Measurements from ENCODE around the gene UGT1A1. TPM values are rescaled to one million over a fixed set of nuclear protein-coding genes. Genes with fewer than 3 reads are reported as not detected.

The UGT1A1 gene
- total and polyA plus RNA-seq, 7 donors = 0.06 TPM; not detected in 6

DNA sequence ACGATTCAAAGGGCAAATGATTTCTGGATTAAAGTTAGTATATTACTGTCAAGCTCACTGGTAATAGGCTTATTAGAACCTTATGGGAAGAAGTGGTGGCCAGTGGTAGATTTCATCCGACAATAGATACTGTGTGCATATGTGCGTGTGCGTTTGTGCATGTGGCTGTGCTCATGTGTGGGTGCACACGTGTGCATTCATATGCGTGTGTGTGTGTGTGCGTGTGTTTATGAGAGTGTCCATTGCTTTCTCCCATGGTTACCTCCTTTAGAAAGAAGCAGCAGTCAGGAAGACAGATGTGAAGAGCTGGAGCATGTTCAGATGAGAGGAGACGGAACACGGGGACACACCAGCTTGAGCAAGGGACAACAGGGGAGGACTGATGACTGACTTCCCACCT, 9.2 kb downstream of the UGT1A1 start:
- intact Hi-C loops (cut with DNase I) = no loop called here
- H3K36me3 ChIP-seq (ENCODE audit: insufficient read depth in 1 of 2, low read depth in 1 of 2) = no peaks in the 10 kb centered on the region
- 88 to 92% (median 89%) methylated on average over 9 of the region's 9 CpGs for WGBS, 3 donors
- H3K4me3 ChIP-seq = no peak overlapping the region
- TF ChIP-seq, protein P1, sequence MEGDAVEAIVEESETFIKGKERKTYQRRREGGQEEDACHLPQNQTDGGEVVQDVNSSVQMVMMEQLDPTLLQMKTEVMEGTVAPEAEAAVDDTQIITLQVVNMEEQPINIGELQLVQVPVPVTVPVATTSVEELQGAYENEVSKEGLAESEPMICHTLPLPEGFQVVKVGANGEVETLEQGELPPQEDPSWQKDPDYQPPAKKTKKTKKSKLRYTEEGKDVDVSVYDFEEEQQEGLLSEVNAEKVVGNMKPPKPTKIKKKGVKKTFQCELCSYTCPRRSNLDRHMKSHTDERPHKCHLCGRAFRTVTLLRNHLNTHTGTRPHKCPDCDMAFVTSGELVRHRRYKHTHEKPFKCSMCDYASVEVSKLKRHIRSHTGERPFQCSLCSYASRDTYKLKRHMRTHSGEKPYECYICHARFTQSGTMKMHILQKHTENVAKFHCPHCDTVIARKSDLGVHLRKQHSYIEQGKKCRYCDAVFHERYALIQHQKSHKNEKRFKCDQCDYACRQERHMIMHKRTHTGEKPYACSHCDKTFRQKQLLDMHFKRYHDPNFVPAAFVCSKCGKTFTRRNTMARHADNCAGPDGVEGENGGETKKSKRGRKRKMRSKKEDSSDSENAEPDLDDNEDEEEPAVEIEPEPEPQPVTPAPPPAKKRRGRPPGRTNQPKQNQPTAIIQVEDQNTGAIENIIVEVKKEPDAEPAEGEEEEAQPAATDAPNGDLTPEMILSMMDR (IDR thresholded peaks at IDR 0.05) = no peak
- no peaks in the 10 kb centered on the region for H3K4me1 ChIP-seq
- DNase-seq (no peak), ATAC-seq (no peak)
- H3K27me3 ChIP-seq (ENCODE audit: insufficient read depth in 3 of 3, low read length in 2 of 3) = peaks cover 0 to 3% (median 2%) of the 10 kb centered on the region in 3 donors
- H3K27ac ChIP-seq = no peak overlapping the region
- H3K9me3 ChIP-seq = no peaks in the 10 kb centered on the region

DNA sequence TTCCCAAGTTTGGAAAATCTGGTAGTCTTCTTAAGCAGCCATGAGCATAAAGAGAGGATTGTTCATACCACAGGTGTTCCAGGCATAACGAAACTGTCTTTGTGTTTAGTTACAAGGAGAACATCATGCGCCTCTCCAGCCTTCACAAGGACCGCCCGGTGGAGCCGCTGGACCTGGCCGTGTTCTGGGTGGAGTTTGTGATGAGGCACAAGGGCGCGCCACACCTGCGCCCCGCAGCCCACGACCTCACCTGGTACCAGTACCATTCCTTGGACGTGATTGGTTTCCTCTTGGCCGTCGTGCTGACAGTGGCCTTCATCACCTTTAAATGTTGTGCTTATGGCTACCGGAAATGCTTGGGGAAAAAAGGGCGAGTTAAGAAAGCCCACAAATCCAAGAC, 12.1 kb downstream of the UGT1A1 start:
- intact Hi-C loops (cut with DNase I) = no loop called here

DNA sequence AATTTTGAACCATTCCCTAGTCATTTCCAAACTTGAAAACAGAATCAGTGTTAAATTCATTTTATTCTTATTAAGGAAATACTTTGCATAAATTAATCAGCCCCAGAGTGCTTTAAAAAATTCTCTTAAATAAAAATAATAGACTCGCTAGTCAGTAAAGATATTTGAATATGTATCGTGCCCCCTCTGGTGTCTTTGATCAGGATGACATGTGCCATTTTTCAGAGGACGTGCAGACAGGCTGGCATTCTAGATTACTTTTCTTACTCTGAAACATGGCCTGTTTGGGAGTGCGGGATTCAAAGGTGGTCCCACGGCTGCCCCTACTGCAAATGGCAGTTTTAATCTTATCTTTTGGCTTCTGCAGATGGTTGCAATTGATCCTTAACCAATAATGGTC, 12.5 kb downstream of the UGT1A1 start:
- no peaks in the 10 kb centered on the region for H3K9me3 ChIP-seq
- peaks cover 0 to 3% (median 2%) of the 10 kb centered on the region in 3 donors for H3K27me3 ChIP-seq (ENCODE audit: insufficient read depth in 3 of 3, low read length in 2 of 3)
- H3K27ac ChIP-seq = no peak overlapping the region
- TF ChIP-seq, protein P1 (IDR thresholded peaks at IDR 0.05) = no peak
- no peaks in the 10 kb centered on the region for H3K4me1 ChIP-seq
- DNase-seq (no peak), ATAC-seq (no peak)
- intact Hi-C loops (cut with DNase I) = no loop called here
- no peaks in the 10 kb centered on the region for H3K36me3 ChIP-seq (ENCODE audit: insufficient read depth in 1 of 2, low read depth in 1 of 2)
- no peak overlapping the region for H3K4me3 ChIP-seq
- 55 to 71% (median 64%) methylated on average over 5 of the region's 5 CpGs for WGBS, 3 donors

More for the DNA sequence above, 12.1 kb downstream of the UGT1A1 start:
- no peaks in the 10 kb centered on the region for H3K36me3 ChIP-seq (ENCODE audit: insufficient read depth in 1 of 2, low read depth in 1 of 2)
- no peak overlapping the region for H3K27ac ChIP-seq
- ATAC-seq (no peak), DNase-seq (no peak)
- H3K4me3 ChIP-seq = no peak overlapping the region
- H3K9me3 ChIP-seq = no peaks in the 10 kb centered on the region
- no peaks in the 10 kb centered on the region for H3K4me1 ChIP-seq
- TF ChIP-seq, protein P1 (IDR thresholded peaks at IDR 0.05) = no peak
- 85 to 89% (median 87%) methylated on average over 16 of the region's 16 CpGs for WGBS, 3 donors
- H3K27me3 ChIP-seq (ENCODE audit: insufficient read depth in 3 of 3, low read length in 2 of 3) = peaks cover 0 to 3% (median 2%) of the 10 kb centered on the region in 3 donors

DNA sequence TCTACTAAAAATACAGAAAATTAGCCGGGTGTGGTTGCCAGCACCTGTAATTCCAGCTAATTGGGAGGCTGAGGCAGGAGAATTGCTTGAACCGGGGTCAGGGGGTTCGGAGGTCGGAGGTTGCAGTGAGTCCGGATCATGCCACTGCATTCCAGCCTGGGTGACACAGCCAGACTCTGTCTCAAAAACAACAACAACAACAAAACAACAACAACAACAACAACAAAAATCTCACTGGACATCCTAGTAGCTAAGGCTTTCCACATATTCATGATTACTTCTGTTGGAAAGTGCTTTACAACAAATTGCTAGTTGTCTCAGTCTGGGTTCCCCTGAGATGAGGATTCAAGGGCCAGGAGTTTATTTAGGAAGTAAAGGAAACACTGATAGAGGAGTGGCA, 13.8 kb downstream of the UGT1A1 start:
- ATAC-seq (no peak), DNase-seq (no peak)
- TF ChIP-seq, protein P1 (IDR thresholded peaks at IDR 0.05) = no peak
- Histone ChIP-seq H3K9me3 (no peaks in the 10 kb centered on the region), H3K27ac (no peak overlapping the region), H3K27me3 (ENCODE audit: insufficient read depth in 3 of 3, low read length in 2 of 3) (peaks cover 0 to 3% (median 2%) of the 10 kb centered on the region in 3 donors), H3K4me3 (no peak overlapping the region), H3K36me3 (ENCODE audit: insufficient read depth in 1 of 2, low read depth in 1 of 2) (no peaks in the 10 kb centered on the region), H3K4me1 (no peaks in the 10 kb centered on the region)
- intact Hi-C loops (cut with DNase I) = no loop called here
- 85 to 94% (median 89%) methylated on average over 5 of the region's 5 CpGs for WGBS, 3 donors

DNA sequence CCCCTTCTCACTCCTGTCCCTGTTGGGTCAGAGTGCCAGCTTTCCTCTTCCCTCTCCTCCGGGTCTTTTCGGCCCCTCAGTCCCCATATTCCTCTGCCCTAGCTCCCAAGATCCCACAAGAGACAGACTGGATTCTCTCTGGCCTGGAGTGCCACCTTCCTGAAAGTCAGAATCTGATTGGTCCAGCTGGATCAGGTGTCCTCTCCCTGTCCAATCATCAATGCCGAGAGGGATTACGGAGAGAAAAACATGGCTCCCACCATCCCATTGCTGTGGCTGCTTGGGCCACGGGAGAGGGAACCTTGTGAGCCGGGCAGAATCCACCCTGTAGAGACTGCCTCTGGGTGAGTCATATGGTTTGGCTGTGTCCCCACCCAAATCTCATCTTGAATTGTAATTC, 15.3 kb downstream of the UGT1A1 start:
- peaks cover 0 to 2% (median 0%) of the 10 kb centered on the region in 3 donors for H3K27me3 ChIP-seq (ENCODE audit: insufficient read depth in 3 of 3, low read length in 2 of 3)
- no peak overlapping the region for H3K27ac ChIP-seq
- no peaks in the 10 kb centered on the region for H3K36me3 ChIP-seq (ENCODE audit: insufficient read depth in 1 of 2, low read depth in 1 of 2)
- ATAC-seq (no peak), DNase-seq (no peak)
- 87 to 93% (median 92%) methylated on average over 6 of the region's 6 CpGs for WGBS, 3 donors
- TF ChIP-seq, protein P1 (IDR thresholded peaks at IDR 0.05) = no peak
- no peaks in the 10 kb centered on the region for H3K9me3 ChIP-seq
- H3K4me3 ChIP-seq = no peak overlapping the region
- no peaks in the 10 kb centered on the region for H3K4me1 ChIP-seq
- intact Hi-C loops (cut with DNase I) = no loop called here

Measured in psoas muscle (tissue), 8 donors.